CD4-positive, alpha-beta T cell treated with Interleukin-15 for 4 hours (primary cell): ENCODE results near the gene ZNF578.
A peak's percentile ranks its signal among the peaks of the same experiment; 100 is the strongest.
"Not testable (repeated sequence)": the region's sequence is repeated elsewhere in the genome, so short reads cannot be mapped to it uniquely, and the experiment has no call there.

Experiments
- DNase-seq: peaks from one replicate; pipeline ENCODE4 v3.0.0-alpha.2; 2020; ENCODE audit warnings: low spot score

ZNF578 gene

DNA sequence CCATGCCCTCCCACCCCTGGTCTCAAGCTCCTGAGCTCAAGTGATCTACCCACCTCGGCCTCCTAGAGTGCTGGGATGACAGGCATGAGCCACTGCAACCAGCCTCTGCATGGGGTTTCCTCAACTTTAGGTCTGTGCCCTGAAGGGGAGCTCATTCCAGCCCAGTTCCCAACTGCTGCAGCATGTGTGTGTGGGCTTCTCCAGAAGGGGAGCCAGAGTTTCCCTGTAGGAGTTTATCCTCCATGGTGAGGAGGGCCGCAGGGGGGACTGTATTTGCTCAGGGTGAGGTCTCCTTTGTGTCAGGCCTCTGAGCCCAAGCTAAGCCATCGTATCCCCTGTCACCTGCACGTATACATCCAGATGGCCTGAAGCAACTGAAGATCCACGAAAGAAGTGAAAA is 62.8 kb downstream of the ZNF578 start:
- no peak for DNase-seq

DNA sequence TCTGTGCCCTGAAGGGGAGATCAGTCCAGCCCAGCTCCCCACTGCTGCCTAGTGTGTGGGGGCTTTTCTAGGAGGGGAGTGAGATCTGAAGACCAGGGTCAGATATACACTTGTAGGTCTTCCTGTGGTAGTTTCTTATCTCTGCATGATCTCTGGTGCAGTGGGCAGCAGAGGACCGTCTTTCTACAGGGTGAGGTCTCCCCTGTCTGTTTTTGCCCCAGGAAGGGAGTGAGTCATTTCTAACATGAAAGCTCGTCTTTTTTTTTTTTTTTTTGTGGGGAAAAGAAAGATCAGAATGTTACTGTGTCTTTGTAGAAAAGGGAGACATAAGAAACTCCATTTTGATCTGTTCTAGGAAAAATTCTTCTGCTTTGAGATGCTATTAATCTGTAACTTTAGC is 65.3 kb downstream of the ZNF578 start:
- no peak for DNase-seq

DNA sequence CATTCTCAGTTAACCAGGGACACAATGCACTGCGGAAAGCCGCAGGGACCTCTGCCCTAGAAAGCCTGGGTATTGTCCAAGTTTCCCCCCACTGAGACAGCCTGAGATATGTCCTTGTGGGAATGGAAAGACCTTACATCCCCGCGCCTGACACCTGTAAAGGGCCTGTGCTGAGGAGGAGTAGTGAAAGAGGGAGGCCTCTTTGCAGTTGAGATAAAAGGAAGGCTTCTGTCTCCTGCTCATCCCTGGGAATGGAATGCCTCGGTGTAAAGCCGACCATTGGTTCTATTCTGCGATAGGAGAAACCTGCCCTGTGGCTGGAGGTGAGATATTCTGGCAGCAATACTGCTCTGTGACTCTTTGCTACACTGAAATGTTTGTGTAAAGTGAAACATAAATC is 65.8 kb downstream of the ZNF578 start:
- not testable (repeated sequence) for DNase-seq

DNA sequence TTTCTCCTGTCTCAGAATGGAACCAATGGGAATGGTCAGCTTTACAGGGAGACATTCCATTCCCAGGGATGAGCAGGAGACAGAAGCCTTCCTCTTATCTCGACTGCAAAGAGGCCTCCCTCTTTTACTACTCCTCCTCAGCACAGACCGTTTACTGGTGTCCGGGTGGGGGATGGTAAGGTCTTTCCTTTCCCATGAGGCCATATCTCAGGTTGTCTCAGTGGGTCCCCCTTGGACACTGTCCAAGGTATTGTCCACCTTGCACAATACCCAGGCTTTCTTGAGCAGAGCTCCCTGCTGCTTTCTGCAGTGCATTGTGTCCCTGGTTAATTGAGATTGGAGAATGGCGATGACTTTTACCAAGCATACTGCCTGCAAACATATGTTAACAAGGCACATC is 66.7 kb downstream of the ZNF578 start:
- DNase-seq: no peak

DNA sequence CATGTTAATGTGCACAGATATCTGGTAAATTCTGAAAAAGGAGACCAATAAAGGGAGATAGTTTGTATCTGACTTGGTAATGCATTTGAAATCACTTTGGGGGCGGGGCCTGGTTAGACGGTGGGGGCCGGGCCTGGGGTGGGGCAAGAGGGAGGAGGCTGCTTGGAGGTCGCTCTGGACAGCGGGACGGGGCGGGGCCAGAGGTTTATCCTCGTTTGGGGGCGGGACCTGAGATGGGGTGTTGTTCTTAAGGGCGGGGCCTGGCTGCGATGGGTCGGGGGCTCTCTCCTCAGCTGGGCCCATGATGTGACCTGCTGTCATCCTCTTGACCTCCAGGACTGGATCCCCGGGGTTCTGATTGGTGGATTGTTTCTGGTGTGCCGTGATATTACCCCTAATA is 69.2 kb downstream of the ZNF578 start:
- no peak for DNase-seq

DNA sequence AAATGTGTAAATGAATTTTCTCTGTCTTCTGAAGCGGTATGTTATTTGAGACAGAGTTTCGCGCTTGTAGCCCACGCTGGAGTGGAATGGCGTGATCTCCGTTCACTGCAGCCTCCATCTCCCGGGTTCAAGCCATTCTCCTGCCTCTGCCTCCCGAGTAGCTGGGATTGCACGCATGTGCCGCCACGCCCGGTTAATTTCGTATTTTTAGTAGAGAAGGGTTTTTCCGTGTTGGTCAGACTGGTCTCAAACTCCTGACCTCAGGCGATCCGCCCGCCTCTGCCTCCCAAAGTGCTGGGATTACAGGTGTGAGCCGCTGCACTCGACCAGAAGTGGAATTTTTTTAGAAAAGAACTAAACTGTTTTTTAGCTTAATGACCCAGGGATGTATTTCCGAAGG is 70.7 kb downstream of the ZNF578 start:
- no peak for DNase-seq

DNA sequence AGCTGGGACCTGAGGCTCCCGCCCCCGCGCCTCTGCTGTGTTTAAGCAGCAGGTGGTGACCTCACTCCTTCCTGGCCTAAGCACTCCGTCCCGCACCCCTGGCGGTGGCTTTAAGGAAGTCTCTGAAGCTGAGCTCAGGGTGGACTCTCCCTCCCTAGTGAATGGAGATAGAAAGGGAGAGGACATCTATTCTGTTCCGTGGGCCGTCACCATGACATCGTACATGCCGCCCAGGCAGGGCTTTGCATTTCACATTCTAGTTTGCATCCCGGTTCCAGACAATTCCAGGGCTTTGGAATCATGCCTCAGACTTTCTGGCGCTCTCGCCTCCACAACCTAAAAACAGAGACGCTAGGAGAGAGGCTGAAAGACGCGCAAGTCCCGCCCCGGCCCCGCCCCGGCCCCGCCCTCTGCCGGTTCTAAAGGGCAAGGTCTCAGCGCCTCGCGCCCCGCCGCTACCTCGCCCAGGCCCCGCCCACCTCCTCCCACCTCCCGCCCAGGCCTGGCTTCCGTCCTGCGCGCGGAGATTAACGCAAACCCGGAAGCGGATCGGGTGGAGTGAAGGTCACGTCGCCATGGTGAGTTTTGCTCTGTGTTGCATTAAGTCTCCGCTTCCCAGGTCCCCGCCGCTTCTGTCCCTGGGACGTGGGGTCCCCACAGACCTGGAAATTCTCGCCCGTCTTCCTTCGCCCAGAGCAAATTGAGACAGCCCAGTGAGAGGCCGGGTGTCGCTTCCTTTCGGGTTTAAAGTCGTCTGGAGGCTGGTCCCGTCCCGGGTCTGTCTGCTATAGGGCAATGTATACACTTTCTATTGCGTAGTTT is 74.0 kb downstream of the ZNF578 start, which contains the start of gene ZNF808:
TSS of gene ZNF808 (plus strand) at position 535 of the 822 bp plus-strand sequence. CDS start 15,617 bp downstream, outside the sequence.
- peak; percentile 96 for DNase-seq

DNA sequence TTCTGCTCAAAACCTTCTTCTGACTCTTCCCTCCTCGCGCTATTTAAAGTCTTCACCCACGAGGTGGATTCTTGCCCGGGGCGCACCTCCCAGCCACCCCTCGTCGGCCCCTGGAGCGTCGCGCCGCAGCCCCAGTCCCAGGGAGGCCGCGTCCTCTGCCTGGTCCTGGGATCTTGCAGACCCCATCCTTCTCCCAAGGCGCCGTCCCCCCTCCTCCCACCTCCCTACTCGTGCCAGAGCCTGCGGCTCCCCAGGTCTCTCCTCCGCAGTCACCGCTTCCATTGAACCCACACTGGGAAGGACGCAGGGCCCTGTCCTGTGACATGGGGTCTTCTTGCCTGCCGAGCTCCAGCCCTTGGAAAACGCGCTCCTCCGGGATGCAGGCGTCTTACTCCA is 74.6 kb downstream of the ZNF578 start:
- DNase-seq: no peak

DNA sequence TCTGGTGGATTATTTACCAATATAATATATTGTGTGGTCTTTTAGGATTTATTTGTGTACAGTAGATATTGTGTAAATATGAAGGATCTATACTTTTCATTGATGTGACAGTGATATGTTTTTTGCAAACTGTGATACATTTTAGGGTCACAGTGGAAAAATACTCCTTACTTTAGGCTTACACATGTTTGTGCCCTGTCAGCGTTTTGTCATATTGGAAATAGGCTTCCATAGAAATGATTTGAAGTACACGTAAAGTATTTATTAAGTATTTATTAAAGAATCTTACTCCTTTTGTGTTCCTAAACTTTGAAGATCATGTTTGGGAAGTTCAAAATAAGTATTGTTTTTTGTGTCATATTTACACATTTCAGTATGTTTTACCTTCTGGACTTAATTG is 79.1 kb downstream of the ZNF578 start:
- no peak for DNase-seq

DNA sequence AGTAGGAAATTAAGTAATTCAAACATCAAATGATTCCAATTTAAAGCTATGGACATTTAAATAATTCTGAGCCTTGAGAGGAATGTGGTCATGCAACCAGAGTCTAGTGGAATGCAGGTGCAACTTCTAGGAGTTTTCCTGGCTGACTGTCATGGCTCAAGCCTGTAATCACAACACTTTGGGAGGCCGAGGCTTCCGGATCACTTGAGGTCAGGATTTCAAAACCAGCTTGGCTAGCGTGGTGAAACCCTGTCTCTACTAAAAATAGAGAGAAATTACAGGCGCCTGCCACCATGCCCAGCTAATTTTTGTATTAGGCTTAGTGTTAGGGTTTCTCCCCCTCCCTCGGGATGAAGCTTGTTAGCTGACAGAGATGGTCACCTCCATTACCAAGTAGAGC is 80.5 kb downstream of the ZNF578 start:
- DNase-seq: no peak

DNA sequence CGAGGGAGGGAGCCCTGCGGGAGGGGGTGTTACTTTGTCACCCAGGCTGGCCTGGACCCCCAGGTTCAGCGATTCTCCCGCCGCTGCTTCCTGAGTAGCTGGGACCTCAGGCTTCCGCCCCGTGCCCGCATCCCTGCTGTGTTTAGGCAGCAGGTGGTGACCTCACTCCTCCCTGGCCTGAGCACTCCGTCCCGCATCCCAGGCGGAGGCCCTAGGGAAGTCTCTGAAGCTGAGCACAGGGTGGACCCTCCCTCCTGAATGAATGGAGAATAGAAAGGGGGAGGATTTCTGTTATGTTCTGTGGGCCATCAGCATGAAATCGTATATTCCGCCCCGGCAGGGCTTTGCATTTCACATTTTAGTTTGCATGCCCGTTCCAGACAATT is 82.0 kb downstream of the ZNF578 start:
- DNase-seq: not testable (repeated sequence)

DNA sequence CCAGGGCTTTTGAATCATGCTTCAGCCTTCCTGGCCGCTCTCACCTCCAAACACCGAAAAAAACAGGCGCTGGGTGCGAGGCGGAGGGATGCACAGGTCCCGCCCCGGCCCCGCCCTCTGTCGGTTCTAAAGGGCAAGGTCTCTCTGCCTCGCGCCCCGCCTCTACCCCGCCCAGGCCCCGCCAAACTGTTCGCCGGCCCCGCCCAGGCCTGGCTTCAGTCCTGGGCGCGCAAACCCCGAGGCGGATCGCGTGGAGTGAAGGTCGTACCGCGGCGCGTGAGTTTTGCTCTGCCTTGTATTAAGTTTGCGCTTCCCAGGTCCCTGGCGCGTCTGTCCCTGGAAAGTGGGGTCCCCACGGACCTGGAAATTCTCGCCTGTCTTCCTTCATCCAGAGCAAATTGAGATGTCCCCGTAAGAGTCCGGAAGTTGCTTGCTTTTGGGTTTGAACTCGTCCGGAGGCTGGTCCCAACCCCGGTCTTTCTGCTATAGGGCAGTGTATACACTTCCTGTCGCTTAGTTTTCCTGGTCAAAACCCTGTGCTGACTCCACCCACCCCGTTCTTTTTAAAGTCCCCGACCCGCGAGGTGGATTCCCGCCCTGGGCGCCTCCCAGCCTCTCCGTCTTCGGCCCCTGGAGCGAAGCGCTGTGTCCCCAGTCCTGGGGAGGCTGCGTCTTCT is 82.6 kb downstream of the ZNF578 start:
- DNase-seq: peak; percentile 87

DNA sequence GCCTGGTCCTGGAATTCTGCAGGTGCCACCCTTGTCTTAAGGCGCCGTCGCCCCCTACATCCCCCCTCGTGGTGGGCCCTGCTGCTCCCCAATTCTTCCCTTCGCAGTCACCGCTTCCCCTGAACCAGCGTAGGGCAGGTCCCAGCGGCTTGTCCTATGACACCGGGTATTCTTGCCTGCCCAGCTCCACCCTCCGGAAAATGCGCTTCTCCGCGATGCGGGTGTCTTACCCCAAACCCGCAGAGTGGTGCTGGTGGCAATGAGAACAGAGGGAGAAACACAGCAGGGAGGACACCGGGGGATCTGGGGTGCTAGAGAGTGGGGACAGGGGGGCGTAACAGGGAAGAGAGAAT is 83.1 kb downstream of the ZNF578 start:
- peak; percentile 20 for DNase-seq

DNA sequence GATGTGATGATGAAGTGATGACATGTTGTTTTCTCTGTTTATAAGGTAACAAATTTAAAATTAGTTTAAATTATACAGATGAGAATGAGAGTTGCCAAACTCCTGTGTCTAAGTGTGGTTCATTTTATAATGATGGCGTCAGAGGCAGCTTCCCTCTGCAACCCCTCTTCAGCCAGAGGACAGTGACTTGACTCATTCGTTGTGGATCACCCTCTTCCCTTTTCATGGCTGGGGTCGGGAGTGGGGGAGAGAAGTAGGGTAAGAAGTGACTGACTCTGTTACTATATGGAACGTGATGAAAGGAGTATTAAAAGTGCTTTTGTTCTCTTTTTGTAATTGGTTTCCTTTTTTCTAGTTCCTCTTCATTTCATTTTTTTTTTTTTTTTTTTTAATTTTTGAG is 85.5 kb downstream of the ZNF578 start:
- DNase-seq: not testable (repeated sequence)

DNA sequence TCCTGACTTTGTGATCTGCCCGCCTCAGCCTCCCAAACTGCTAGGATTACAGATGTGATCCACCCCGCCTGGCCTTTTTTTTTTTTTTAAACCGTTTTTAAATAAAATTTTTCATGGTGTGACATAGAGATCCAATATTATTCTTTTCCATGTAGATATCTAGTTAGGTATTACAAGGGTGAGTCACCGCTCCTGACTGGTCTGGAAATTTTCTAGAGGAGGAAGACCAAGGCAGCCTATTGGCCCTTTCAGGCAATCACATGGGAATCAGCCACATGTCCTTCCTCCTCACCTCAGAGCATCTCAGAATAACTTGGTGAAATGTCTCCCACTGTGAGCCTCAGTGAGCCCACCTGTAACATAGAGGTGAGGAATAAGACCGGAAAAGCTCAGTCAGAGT is 87.8 kb downstream of the ZNF578 start:
- not testable (repeated sequence) for DNase-seq

DNA sequence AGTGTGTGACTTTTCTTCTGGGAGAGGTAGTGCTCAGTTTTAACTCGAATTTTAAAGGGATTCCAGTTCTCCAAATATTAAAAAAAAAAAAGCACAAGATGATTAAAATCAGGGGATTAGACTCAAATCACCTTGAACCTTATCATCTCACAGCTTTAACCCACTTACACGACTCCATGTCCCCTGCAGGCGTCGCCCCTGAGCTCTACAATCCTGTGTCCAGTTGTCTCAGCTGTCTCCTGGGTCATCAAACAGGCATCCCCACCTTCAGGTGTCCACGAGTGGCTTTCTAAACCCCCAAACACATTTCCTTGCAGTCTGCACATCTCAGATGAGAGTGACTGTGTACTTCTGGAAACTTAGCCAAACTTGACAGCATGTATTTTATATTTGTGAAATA is 88.3 kb downstream of the ZNF578 start:
- DNase-seq: no peak

DNA sequence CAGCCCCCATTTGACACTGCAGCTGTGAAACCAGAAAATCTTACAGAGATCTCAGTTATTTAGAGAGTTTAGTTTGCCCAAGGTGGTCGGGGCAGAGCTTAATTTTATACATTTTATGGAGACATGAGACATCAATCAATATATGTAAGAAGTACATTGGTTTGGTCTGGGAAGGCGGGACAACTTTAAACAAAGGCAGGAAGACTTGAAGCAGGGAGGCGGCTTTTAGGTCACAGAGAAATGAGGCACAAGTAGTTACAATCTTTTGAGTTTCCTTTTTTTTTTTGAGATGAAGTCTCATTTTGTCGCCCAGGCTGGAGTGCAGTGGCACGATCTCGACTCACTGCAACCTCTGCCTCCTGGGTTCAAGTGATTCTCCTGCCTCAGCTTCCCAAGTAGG is 89.2 kb downstream of the ZNF578 start:
- DNase-seq: not testable (repeated sequence)

DNA sequence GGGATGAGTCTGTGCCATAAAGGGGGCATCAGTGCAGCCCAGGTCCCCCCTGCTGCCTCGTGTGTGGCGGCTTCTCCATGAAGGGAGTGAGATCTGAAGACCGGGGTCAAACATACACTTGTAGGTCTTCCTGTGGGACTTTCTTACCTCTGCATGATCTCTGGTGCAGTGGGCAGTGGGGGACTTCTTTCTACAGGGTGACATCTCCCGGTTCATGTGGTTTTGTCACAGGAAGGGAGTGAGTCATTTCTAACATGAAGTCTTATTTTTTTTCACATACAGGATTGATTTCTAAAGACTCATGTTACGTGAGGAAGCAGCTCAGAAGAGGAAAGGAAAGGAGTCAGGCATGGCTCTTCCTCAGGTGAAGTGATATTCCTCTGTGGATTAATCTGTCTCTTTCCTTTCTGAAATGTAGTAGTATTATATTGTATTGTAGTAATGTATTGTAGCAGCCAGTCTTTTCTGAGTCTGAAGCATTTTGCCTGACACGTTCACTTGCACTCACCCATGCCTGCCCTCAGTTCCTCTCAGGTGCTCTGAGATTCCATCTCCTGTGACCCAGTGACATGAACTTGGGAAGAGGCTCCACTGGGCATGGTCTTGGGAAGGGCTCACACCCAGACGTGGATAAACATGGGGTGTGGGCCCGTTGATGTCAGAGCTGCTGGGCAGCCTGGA is 89.8 kb downstream of the ZNF578 start:
- peak; percentile 49 for DNase-seq

DNA sequence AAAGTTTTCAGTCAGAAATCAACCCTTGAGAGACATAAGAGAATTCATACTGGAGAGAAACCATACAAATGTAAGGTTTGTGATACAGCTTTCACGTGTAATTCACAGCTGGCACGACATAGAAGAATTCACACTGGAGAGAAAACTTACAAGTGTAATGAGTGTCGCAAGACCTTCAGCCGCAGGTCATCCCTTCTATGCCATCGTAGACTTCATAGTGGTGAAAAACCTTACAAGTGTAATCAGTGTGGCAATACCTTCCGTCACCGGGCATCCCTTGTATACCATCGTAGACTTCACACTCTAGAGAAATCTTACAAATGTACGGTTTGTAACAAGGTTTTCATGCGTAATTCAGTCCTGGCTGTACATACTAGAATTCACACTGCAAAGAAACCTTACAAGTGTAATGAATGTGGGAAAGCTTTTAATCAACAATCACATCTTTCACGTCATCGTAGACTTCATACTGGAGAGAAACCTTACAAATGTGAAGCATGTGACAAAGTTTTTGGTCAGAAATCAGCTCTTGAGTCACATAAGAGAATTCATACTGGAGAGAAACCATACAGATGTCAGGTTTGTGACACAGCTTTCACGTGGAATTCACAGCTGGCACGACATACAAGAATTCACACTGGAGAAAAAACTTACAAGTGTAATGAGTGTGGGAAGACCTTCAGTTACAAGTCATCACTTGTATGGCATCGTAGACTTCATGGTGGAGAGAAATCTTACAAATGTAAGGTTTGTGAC is 101.0 kb downstream of the ZNF578 start:
- no peak for DNase-seq

DNA sequence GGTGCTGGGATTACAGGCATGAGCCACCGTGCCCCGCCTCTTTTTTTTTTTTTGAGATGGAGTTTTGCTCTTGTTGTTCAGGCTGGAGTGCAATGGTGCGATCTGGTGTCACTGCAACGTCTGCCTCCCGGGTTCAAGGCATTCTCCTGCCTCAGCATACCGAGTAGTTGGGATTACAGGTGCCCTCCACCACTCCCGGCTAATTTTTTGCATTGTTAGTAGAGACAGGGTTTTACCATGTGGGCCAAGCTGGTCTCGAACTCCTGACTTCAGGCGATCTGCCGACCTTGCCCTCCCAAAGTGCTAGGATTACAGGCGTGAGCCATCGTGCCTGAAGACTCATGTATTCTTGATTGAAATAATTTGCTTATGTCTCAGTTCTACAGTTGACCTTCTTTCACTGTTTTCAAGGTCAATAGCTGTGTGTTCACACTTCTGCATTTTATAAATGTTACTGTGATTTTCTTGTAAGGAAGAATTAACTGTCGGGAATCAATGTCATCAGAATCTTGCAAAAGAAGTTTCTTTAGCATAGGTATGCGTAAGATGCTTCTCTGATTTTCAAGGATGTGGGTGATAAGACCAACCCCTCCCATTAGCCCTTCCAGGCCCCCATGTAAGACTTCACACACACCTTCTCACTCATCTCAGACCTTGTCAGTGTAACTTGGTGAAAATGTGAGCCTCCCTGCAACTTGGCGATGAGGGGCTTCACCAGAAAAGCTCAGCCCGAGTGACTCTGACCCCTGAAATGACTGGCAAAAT is 104.1 kb downstream of the ZNF578 start:
- DNase-seq: no peak

DNA sequence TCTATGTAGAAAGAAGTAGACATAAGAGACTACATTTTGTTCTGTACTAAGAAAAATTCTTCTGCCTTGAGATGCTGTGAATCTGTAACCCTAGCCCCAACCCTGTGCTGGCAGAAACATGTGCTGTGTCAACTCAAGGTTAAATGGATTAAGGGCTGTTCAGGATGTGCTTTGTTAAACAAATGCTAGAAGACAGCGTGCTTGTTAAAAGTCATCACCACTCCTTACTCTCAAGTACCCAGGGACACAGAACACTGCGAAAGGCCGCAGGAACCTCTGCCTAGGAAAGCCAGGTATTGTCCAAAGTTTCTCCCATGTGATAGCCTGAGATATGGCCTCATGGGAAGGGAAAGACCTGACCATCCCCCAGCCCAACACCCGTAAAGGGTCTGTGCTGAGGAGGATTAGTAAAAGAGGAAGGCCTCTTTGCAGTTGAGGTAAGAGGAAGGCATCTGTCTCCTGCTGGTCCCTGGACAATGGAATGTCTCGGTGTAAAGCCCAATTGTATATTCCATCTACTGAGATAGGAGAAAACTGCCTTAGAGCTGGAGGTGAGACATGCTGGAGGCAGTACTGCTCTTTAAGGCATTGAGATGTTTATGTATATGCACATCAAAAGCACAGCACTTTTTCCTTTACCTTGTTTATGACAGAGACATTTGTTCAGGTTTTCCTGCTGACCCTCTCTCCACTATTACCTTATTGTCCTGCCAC is 105.5 kb downstream of the ZNF578 start:
- DNase-seq: not testable (repeated sequence)
